NCI-H1048 (cell line): ENCODE data around the gene MAP3K10.

Experiments used
- DNase-seq: peaks from one replicate; lab custom pipeline; 2025; lab: John Stamatoyannopoulos, UW

The MAP3K10 gene

GRCh38 chr19:40249781-40250180 lies 58.6 kb downstream of the MAP3K10 start:
- no peak for DNase-seq

DNA sequence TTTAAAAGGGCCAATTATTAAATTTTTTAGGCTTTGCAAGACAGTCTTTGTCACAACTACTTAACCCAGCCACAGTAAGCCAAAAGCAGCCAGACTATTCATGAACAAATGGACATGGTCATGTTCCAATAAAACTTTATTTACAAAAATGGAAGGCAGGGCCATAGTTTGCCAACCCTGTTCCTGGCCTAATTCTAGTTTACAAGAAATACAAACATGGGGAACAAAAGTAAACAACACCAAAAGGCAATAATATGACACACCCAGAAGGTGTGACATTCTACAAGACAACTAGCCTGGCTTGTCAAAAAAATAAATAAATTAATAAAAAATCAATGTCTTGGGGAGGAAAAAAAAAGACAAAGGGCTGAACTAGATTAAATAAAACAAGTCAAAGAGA lies 60.0 kb downstream of the MAP3K10 start:
- no peak for DNase-seq

DNA sequence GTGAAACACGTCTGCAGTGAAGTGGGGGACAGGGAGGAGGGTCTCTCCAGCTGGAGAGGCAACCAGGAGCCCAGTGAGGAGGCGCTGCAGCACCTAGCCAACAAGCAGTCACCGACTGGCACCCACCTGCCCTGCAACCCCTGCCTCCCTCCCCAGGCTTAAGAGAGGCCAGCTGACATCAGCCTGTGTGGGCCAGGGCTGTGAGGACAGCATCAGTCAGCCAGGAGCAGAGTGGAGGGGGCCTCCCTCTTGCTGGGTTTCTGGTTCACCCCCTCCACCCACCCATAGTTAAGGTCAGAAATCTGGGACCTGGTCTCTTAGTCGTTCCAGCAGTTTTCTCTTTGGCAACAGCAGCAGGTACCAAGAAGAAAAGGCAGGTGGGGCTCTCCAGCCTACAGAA lies 60.8 kb downstream of the MAP3K10 start:
- no peak for DNase-seq

- DNase-seq, result no peak
These were observed 61.2 kb downstream of the MAP3K10 start for GRCh38 chr19:40252395-40252794.

GRCh38 chr19:40253611-40254092 lies 62.4 kb downstream of the MAP3K10 start:
- no peak for DNase-seq

- DNase-seq, result no peak
These were observed 63.6 kb downstream of the MAP3K10 start for GRCh38 chr19:40254714-40255418.

DNA sequence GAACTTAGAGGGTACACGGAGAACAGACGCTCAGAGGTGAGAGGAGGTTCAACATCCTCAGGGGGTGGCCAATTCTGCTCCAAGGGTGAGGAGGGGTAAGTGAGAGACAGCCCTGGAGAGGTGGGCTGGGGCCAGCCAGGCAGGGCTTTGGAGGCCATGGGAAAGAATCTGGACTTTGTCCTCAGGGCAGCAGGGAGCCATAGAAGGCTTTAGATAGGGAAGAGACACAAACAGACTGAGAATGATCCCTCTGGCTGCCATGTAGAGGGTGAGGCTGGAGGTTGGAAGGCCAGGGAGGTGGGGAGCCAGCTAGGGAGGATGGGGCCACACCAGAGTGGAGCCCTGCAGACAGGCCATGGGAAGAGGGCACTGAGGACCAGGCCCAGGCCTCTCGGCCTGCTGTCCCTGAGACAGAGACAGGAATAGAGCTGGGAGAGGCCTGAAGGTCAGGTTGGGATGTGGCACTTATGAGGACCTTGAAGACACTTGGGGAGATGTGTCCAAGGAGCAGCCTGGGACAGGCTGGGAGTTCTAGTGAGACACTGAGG lies 64.5 kb downstream of the MAP3K10 start:
- DNase-seq, result no peak

DNA sequence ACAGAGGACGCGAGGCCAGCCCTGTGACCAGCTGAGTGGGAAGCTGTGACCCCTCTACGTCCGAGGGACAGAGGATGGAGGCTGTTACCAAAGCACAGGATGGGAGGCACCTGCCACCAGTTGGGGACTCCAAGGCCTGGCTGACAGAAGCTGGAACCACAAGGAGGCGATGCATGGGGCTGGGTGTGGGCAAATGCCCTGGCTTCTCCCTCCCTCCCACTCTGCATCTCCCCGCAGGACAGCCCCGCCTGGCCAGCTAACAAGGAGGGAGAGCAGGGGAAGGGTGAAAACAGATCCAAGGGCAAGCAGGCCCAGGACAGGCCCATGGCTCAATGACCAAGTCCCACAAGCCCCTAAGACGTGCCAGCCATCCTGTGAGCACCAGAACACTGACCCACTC lies 65.3 kb downstream of the MAP3K10 start:
- DNase-seq, result no peak

DNA sequence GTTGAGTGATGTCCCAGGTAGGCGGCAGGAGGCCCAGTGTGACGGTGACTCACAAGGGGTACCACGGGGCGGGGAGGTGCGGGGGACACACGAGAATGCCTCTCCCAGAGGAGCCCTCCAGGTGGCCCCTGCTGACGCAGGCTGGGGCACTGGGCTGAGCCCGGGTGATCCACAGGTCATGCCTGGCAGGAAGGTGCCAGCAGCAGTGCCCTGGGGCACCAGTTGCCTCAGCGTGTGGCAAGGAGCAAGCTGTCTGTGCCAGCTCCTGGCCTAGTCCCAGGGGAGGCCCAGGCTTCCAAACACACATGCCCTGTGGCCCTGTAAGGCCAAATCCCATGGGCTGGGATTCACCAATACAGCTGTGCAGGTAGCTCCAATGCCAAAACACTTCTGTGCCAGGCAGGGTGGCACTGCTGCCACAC lies 65.9 kb downstream of the MAP3K10 start:
- no peak for DNase-seq

GRCh38 chr19:40261631-40262030 lies 70.4 kb downstream of the MAP3K10 start:
- DNase-seq, result no peak

DNA sequence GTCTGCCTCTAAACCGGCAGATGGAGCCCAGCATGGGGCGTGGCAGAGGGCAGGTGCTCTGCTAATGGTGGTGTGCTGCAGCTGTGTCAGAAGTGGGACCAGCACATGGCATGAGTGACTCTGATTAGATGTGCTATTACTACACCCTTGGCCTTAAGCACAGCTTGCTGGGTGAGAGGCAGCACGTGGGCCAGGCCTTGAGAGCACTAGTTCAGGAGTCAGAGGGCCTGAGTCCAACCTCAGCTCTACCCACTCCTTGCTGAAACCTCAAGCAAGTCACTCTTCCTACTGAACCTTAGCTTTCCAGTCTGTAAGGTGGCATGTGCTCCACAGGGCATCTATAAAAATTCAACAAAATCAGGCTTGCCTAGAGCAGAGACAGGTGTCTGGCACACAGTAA lies 71.2 kb downstream of the MAP3K10 start:
- DNase-seq, result no peak

DNA sequence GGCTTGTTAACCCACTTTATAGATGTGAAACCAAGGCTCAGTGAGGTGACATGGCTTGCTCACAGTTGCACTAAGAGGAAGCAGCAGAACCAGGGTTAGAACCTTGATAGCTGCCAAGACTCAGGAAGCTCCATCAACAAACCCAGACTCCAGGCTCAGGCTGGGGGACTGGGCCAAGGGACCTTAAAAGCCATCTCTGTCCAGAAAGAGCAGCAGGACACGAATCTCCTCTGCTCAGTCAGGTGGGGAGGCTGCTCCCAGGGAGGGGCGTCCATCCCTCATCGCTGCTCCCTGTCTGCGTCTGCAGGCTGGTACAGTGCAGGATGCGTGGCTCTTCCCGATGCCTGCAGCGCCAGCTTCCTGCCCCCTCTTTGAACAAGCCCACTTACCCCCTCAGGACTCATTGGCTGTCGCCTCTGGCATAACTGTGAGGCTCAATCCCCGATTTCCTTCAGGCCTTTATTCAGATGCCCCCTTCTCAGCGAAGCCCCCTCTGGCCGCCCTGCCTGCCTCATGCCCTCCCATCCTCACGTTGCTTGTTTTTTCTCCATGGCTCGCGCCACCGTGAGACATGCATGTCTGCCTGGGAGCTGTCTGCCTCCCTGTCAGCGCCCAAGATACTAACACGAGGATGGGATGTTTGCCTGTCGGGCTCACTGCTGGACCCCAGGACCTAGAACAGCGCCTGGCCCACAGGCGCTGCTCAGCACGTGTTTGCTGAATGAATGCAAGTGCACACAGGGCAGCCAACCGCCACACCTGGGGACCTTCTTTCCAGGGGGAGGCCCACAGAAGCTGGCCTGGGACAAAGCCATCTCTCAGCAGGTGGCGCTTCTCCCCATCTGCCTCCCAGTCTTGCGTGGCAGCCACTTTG lies 72.5 kb downstream of the MAP3K10 start:
- DNase-seq, result no peak

DNA sequence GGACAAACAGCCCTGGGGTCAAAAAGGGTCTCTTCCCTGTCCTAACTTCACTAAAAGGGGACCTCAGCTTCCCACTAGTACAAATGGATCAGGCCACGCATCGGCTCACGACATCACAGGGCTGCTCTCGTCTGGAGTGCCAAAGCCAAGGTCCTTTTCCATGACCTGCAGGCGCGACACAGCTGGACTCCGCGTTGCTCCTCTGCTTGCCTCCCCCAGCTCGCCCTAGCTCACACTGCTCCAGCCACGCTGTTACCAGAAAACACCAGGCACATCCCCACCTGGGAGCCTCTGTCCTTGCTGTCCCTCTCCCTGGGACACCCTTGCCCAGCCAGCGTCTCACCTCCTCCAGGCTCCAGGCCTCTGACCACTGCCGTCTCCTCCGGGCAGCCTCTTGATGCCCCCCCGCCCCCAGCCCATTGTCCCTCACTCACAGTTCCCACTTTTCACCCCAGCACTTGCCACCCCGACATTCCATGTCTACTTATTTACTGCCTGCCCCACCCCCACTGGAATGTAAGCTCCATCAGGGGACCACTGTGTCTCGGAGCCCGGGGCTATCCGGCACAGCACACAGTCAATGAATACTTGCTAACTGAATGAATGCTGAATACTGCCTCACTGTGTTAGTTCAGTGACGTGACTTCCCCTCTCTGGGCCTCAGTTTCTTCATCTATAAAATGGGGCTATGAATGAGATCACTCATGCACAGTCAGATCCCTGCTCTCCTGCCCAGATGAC lies 73.3 kb downstream of the MAP3K10 start:
- no peak for DNase-seq
